HG02981 (cell line): ENCODE data around the gene DNAH11.
"Not testable (repeated sequence)": the region's sequence is repeated elsewhere in the genome, so short reads cannot be mapped to it uniquely, and the experiment has no call there.

Experiments
- ATAC-seq: cut with Tn5 transposase; IDR thresholded peaks from one replicate; pipeline ENCODE4 v1.9.1; 2021; ENCODE audit warnings: mild to moderate bottlenecking, moderate library complexity; ENCODE audit not compliant: unreplicated experiment

DNAH11 gene

DNA sequence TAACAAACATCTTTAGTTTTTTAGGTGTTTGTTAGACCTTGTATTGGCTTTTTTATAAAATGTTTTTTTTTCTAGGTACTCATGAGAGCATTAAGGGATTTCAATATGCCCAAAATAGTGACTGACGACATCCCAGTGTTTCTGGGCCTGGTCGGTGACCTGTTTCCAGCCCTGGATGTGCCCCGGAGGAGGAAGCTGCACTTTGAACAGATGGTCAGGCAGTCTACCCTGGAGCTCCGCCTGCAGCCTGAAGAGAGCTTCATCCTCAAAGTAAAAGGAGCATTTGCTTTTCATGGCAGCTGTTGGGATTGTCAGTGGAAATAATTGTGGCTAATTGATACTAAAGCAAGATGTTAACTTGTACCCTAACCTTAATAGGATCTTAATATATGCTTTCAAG, 161.5 kb downstream of the DNAH11 start:
- no peak for ATAC-seq

- ATAC-seq = no peak
These were observed 163.3 kb downstream of the DNAH11 start for GRCh38 chr7:21706131-21706530.

GRCh38 chr7:21707566-21707965, 164.7 kb downstream of the DNAH11 start:
- ATAC-seq = no peak

GRCh38 chr7:21708096-21708495, 165.3 kb downstream of the DNAH11 start:
- ATAC-seq = no peak

DNA sequence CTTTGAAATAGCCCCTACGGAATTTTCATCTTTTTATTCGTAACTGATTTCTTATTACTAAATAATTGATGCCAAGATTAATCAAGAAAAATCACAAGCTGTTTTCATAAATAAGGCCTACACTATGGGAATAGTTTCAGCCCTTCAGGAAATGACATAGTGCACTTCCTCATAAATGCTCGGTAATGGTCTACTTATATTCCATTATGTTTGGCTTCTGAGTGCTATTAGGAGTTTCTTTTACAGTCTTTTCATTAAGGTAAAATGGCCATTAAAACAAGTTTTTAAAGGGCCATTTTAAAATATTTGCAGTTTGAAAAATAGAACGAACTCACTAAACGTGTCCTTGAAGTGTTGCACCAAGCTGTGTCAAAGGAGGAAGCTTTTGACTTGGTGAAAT, 174.5 kb downstream of the DNAH11 start:
- no peak for ATAC-seq

DNA sequence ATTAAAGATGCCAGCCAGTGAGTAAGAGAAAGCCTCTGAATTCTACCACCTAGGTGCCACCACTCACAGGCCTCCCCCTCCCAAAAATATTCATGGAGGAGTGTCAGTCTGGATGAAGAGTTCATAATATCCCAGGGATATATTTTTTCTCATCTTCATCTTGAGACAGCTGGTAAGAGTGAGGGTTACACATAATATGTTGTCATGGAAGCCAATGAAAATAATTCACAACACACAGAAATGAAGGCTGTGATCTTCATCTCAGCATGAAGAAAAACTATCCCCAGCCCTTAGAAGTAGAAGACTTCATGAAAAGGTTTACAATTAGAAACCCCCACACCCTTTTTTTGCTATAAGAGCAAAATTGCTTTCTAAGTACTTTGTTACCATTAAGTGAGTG, 175.6 kb downstream of the DNAH11 start:
- ATAC-seq = no peak

DNA sequence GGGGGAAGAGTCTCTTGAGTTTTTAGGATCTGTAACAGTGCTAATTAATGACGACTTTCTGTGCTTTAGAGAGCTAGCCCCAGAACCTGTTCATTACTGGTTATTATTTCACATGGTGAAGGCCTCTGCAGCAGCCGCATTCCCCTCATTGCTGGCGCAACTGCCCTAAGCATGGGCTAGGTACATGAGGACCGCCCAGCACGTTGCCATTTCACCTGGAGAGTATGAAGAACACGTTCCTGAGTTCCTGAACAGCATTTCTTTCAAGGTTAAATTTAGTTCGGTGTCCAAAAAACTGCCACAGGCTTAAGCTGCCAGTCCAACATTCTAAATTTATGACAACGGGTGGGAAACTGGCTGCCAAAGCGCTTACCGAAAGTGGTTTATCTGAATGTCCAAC, 177.0 kb downstream of the DNAH11 start:
- ATAC-seq = no peak

DNA sequence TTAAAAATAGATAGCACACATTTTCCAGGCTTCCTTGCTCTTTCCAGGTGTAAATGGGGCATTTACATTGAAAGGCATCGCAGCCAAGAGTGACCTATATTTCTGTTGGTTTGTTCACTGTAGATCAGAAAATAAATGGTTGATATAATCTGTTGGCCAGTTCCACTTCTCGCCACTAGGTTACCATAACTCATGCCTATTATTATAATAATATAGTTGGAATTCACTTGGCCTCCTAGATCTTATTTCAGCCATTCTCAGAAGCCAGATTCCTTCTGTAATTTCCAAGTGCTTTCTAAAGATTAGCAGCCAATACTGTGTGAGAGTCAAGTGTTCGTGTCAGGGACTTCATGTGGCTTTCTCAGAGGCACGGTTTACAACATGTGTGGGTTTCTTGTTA, 179.5 kb downstream of the DNAH11 start:
- ATAC-seq = no peak

- ATAC-seq = no peak
These were observed 181.7 kb downstream of the DNAH11 start for GRCh38 chr7:21724562-21724961.

GRCh38 chr7:21730399-21730798, 187.6 kb downstream of the DNAH11 start:
- no peak for ATAC-seq

DNA sequence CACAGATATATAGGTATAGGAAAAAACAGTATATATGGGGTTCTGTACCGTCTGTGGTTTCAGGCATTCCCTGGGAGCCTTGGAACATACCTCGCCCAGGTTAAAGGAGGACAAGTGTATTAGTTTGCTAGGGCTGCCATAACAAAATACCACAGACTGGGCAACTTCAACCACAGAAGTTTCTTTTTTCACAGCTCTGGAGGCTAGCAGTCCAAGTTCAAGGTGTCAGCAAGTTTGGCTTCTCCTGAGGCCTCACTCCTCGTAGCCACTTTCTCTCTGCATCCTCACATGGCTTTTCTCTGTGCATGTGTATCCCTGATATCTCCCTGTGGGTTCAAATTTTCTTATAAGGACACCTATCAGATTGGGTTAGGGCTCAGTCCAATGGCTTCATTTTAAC, 189.1 kb downstream of the DNAH11 start:
- ATAC-seq = no peak

- ATAC-seq = not testable (repeated sequence)
These were observed 190.1 kb downstream of the DNAH11 start for GRCh38 chr7:21732956-21733355.

GRCh38 chr7:21733837-21734236, 191.0 kb downstream of the DNAH11 start:
- ATAC-seq = no peak

- ATAC-seq = no peak
These were observed 200.7 kb downstream of the DNAH11 start for GRCh38 chr7:21743493-21743892.

DNA sequence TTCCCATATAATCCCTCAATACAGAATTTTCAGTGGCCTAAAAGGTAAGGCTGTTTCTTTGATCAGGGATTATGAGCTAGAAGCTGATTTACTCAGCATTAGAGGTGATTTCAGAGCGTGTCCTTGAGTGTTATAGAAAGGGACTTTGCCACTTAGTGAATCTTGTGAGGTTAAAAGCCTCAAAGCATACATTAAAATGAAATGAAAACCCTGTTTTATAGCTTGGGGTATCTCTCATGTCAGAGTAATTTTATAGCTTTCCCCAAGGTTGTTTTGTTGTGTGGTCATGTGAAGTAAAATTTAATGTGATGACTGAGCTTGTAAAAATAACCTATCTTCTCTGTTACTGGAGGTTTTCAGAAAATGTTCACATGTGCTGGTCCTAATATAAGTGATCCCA, 204.1 kb downstream of the DNAH11 start:
- no peak for ATAC-seq

- ATAC-seq = no peak
These were observed 205.0 kb downstream of the DNAH11 start for GRCh38 chr7:21747806-21748205.

GRCh38 chr7:21749378-21749777, 206.5 kb downstream of the DNAH11 start:
- no peak for ATAC-seq

DNA sequence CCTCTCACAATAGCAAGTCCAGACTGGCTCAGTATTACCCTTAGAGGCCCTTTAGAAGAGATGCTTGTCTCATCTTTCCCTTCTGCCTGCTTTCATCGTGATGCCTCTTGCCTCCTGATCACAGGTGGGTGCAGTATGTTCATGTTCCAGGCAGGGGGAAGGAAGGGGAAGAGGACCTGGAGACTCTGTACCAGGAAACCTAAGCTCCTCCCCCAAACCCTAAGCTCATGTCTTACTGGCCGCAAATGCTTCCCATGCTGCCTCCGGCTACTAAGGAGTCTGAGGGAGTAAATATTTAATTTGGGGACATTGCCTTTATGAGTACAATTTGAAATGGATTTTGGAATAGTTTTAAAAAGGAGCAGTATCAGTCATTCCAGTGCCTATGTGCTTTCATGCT, 210.2 kb downstream of the DNAH11 start:
- no peak for ATAC-seq

GRCh38 chr7:21754963-21755362, 212.1 kb downstream of the DNAH11 start:
- no peak for ATAC-seq

- no peak for ATAC-seq
These were observed 214.9 kb downstream of the DNAH11 start for GRCh38 chr7:21757537-21758282.

DNA sequence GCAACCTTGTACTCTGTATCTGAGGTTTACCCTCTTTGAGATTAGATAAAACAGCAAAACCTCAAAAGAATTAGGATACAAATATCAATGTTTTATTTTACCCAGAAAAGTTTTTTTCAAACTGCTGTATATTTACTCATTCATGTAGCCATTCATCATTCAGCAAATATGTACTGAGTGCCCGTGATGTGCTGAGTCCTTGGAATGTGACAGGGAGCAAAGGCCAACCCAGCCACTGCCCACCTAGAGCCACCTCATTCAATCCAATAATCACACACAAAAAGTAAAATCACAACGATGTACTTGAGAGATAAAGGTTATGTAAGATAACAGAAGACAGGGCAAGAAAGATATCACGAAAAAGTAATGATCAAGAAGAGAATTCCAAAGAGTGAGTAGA, 215.4 kb downstream of the DNAH11 start:
- ATAC-seq = no peak

- no peak for ATAC-seq
These were observed 219.6 kb downstream of the DNAH11 start for GRCh38 chr7:21762469-21762868.

- ATAC-seq = no peak
These were observed 221.0 kb downstream of the DNAH11 start for GRCh38 chr7:21763818-21764217.
